GM10266 (cell line): ENCODE results near the gene BRD9.

Experiments used
- DNase-seq: peaks from one replicate; pipeline ENCODE4 v3.0.0; 2012; ENCODE audit errors: extremely low spot score
- TF ChIP-seq, protein P1 (sequence below): IDR thresholded peaks from 2 replicates; pipeline ENCODE4 v1.5.1; 2012; ENCODE audit warnings: mild to moderate bottlenecking, low read depth; ENCODE audit not compliant: control insufficient read depth, insufficient read depth; ENCODE audit errors: missing control alignments

Gene BRD9

DNA sequence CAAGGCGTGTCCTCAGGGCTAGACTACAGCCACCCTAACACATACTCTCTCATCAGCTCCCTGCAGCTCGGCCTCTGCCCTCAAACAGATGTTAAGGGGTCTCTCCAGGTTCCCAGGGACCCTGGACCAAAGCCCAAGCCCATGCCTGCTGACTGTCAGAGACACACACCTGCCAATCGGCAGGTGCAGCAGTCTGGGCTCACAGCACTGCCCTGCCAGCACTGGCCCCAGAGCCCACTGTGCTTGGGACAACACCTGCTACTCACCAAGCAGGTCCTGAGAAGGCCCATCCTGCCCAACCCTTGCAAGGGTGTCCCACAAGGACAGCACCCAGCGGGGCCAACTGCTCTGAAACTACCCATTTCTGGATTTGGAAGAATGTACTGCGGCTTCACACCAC is 21.6 kb downstream of the BRD9 start:
- no peak for DNase-seq
- TF ChIP-seq, protein P1, sequence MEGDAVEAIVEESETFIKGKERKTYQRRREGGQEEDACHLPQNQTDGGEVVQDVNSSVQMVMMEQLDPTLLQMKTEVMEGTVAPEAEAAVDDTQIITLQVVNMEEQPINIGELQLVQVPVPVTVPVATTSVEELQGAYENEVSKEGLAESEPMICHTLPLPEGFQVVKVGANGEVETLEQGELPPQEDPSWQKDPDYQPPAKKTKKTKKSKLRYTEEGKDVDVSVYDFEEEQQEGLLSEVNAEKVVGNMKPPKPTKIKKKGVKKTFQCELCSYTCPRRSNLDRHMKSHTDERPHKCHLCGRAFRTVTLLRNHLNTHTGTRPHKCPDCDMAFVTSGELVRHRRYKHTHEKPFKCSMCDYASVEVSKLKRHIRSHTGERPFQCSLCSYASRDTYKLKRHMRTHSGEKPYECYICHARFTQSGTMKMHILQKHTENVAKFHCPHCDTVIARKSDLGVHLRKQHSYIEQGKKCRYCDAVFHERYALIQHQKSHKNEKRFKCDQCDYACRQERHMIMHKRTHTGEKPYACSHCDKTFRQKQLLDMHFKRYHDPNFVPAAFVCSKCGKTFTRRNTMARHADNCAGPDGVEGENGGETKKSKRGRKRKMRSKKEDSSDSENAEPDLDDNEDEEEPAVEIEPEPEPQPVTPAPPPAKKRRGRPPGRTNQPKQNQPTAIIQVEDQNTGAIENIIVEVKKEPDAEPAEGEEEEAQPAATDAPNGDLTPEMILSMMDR, result no peak

DNA sequence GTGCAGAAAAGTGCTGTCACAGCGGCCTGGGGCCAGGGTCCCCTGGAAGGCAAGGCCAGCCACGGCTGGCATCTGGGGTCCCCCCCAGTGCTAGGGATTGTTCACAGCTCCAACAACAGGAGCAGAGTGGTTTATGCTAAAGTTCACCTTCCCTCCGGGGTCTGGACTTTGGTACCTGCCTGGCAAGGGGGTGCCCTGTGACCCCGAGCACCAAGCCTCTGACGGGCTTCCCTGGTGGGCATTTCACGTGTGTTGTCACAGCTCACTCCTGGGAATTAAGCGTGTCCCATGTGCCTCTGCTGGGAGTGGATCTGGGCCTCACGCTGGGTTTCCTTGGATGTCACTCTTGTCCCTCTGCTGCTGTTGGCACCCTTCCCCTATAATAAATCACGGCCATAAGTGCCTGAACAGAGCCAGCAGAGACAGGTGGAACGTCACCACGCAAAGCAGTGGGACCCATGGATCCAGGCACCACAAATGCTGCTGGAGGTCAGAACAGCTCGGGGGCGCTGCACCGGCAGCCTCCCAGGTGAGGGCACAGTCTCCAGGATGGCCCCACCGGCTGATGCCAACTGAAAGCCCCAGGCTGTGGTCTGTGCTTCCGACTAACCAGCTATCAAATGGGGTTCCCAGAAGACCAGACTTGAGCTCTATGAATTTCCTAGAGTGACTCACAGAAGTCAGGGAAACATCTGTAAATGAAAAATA is 24.0 kb downstream of the BRD9 start:
- TF ChIP-seq, protein P1, result no peak
- DNase-seq, result no peak

DNA sequence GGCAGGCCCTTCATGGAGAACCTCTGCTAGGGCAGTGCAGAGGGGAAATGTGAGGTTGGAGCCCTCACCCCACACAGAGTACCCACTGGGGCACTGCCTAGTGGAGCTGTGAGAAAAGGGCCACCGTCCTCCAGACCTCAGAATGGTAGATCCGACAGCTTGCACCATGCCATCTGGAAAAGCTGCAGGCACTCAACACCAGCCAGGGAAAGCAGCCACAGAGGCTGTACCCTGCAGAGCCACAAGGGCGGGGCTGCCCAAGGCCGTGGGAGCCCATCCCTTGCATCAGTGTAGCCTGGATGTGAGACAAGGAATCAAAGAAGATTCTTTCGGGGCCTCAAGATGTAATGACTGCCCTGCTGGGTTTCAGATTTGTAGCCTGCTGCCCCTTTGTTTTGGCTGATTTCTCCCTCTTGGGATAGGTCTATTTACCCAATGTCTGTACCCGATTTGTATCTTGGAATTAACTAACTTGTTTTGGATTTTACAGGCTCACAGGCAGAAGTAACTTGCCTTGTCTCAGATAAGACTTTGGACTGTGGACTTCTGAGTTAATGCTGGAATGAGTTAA is 25.2 kb downstream of the BRD9 start:
- no peak for DNase-seq
- TF ChIP-seq, protein P1, result no peak

DNA sequence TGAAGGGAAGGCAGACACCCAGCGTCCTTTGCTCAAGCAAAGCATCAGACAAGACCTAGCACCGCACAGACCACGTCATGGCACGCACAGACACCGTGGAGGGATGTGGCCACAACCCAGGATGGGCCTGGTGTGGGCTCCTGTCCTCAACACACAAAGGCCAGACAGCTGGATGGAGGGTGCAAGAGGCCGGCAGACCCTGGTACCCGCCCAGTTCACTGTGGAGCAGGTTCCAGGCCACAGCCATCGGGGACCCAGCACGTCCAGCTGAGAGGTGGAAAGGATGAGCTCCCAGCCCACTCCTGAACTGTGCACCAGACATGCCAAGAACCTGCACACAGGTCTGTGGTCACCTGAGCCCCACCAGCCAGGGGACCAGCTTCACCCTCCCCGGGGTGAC is 26.8 kb downstream of the BRD9 start:
- DNase-seq, result no peak
- TF ChIP-seq, protein P1, result no peak

DNA sequence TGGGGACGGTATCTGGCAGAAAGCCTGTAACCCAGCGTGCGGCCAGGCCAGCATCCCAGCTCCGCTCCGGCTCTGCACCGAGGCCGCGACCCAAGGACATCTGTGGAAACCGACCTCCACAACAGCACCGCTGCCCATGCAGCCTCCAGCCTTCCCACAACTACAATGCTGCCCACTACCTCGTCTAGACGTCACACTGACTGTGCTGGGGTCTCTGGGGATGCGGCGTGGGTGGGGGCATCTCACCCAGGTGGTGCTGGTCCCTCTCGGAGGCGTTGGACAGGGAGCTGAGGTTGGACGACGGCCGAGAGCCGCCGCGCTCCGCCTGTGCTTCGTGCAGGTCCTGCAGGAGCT is 27.5 kb downstream of the BRD9 start:
- no peak for DNase-seq
- TF ChIP-seq, protein P1, result no peak

DNA sequence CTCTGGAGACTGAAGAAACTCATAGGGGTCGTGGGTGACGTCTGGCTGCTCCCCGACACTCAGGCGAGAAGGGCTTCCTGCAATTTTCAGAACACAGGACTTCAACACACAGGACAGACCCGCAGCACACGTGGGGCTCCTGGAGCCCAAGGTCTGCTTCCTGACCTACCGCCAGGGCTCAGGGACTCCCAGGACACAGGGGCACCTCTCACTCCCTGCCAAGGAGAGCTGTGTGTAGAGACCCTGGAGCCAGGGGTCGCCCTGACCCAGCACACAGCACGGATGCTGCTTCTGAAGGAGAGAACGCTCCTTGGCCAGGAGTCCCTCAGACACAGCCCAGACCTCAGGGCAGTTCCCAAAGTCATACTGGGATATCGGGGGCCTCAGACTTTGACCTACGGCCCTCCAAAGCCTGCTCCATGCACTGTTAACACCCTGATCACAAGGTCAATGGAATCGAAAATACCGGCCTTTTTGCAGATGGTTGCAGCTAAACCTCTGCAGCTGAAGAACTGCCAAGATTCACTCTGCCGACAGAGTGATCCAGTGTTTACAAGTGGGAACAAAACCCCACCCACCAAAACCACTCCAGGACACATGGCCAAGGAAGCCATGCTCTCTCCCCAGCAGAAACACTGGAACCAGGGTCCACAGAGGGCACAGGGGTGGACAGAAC is 28.0 kb downstream of the BRD9 start:
- DNase-seq, result no peak
- TF ChIP-seq, protein P1, result no peak

DNA sequence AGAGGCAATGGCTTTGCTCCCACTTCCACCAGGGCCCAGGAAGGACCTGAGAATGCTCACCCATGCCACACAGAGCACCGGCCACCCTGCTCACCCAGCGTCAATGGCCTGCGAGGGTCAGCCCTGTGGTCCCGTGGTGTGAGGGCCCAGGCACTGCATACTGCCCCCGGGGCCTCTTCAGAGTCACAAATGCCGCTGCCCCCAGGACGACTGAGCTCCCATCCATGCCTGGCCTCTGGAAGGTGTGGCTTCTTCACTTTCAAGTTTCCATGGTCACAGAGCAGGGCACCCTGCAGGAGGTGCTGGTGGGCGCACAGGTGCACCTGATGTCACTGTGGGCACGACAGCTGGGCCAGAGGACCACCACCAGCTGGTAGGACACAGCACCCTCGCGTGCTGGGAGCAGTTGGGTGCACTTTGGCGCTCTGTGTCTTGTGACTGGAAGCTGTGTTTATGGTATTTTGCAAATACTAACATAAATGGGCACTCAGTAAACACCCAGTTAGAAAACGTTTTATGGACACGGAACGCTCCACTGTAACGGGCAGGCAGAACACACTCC is 29.3 kb downstream of the BRD9 start:
- DNase-seq, result no peak
- TF ChIP-seq, protein P1, result no peak
